ENCODE results near the gene SLC39A6. TPM values are rescaled to one million over a fixed set of nuclear protein-coding genes. Genes with fewer than 3 reads are reported as not detected.
"Not testable (repeated sequence)": the region's sequence is repeated elsewhere in the genome, so short reads cannot be mapped to it uniquely, and the experiment has no call there.

SLC39A6 gene
- total RNA-seq, 2 experiments from 2014 or later = 19.4 to 19.7 TPM

- Mint-ChIP-seq H3K9me3 (ENCODE audit: insufficient read depth) (no peaks in the 10 kb centered on the region), H3K4me3 (no peak overlapping the region), H3K4me1 (ENCODE audit: low read depth) (peaks cover 44% of the 10 kb centered on the region), H3K27ac (peak overlapping the region; percentile 10), H3K27me3 (ENCODE audit: low read depth) (no peaks in the 10 kb centered on the region), H3K36me3 (ENCODE audit: low read depth) (peaks cover 19% of the 10 kb centered on the region)
- POLR2A ChIA-PET = interaction anchor here (1.5 kb wide), 1 partner anchor 161 kb away, joined by 3 read pairs; no protein-coding TSS in a partner anchor
- CTCF ChIA-PET = no interaction called here
- no peak for ATAC-seq
- no peak for DNase-seq
Measured at GRCh38 chr18:36131692-36132483, 2.7 kb upstream of the SLC39A6 start.

GRCh38 chr18:36130883-36131653 lies 1.9 kb upstream of the SLC39A6 start:
- CTCF ChIA-PET = interaction anchor here (3.3 kb wide), 1 partner anchor 113 kb away, joined by 12 read pairs; no protein-coding TSS in a partner anchor
- H3K9me3 Mint-ChIP-seq (ENCODE audit: insufficient read depth) = no peaks in the 10 kb centered on the region
- H3K4me1 Mint-ChIP-seq (ENCODE audit: low read depth) = peaks cover 50% of the 10 kb centered on the region
- H3K27me3 Mint-ChIP-seq (ENCODE audit: low read depth) = no peaks in the 10 kb centered on the region
- ATAC-seq = no peak
- H3K36me3 Mint-ChIP-seq (ENCODE audit: low read depth) = peaks cover 22% of the 10 kb centered on the region
- POLR2A ChIA-PET = interaction anchor here (0.6 to 1.5 kb wide), 4 partner anchors 9 to 537 kb away, joined by 3 to 5 read pairs (median 4); no protein-coding TSS in a partner anchor
- H3K27ac Mint-ChIP-seq = peak overlapping the region; percentile 95
- peak overlapping the region; percentile 94 for H3K4me3 Mint-ChIP-seq
- DNase-seq = no peak

GRCh38 chr18:36130039-36130831 lies 1.1 kb upstream of the SLC39A6 start:
- Mint-ChIP-seq H3K27me3 (ENCODE audit: low read depth) (no peaks in the 10 kb centered on the region), H3K36me3 (ENCODE audit: low read depth) (peaks cover 18% of the 10 kb centered on the region), H3K27ac (peak overlapping the region; percentile 95), H3K4me1 (ENCODE audit: low read depth) (peaks cover 44% of the 10 kb centered on the region), H3K4me3 (peak overlapping the region; percentile 94), H3K9me3 (ENCODE audit: insufficient read depth) (no peaks in the 10 kb centered on the region)
- peak; percentile 28 for ATAC-seq
- ChIA-PET POLR2A (interaction anchor here (0.7 to 3.0 kb wide), 10 partner anchors 10 to 159 kb away, joined by 3 to 16 read pairs (median 4); partner anchors contain the start of genes RMP24 and RPRD1A), CTCF (interaction anchor here (2.0 to 3.3 kb wide), 3 partner anchors 99 to 154 kb away, joined by 4 to 12 read pairs (median 6); no protein-coding TSS in a partner anchor)
- no peak for DNase-seq

GRCh38 chr18:36128907-36129299 lies 237 bp downstream of the SLC39A6 start:
- no peak for ATAC-seq
- DNase-seq = no peak
- H3K9me3 Mint-ChIP-seq (ENCODE audit: insufficient read depth) = no peaks in the 10 kb centered on the region
- H3K27ac Mint-ChIP-seq = peak overlapping the region; percentile 95
- CTCF ChIA-PET = interaction anchor here (1.0 to 3.3 kb wide), 7 partner anchors 9 to 156 kb away, joined by 3 to 12 read pairs (median 4); no protein-coding TSS in a partner anchor
- H3K4me1 Mint-ChIP-seq (ENCODE audit: low read depth) = peaks cover 42% of the 10 kb centered on the region
- H3K4me3 Mint-ChIP-seq = peak overlapping the region; percentile 94
- POLR2A ChIA-PET = interaction anchor here (0.8 to 3.0 kb wide), 11 partner anchors 9 to 156 kb away, joined by 3 to 16 read pairs (median 4); partner anchors contain the start of genes RMP24 and RPRD1A
- peaks cover 20% of the 10 kb centered on the region for H3K36me3 Mint-ChIP-seq (ENCODE audit: low read depth)
- no peaks in the 10 kb centered on the region for H3K27me3 Mint-ChIP-seq (ENCODE audit: low read depth)

GRCh38 chr18:36128530-36128870 lies 640 bp downstream of the SLC39A6 start:
- peak overlapping the region; percentile 95 for H3K27ac Mint-ChIP-seq
- H3K36me3 Mint-ChIP-seq (ENCODE audit: low read depth) = peaks cover 22% of the 10 kb centered on the region
- H3K4me1 Mint-ChIP-seq (ENCODE audit: low read depth) = peaks cover 43% of the 10 kb centered on the region
- H3K27me3 Mint-ChIP-seq (ENCODE audit: low read depth) = no peaks in the 10 kb centered on the region
- DNase-seq = no peak
- ChIA-PET POLR2A (interaction anchor here (0.7 to 3.0 kb wide), 10 partner anchors 9 to 155 kb away, joined by 3 to 16 read pairs (median 4); partner anchors contain the start of gene RPRD1A), CTCF (interaction anchor here (1.0 to 3.3 kb wide), 7 partner anchors 9 to 156 kb away, joined by 3 to 12 read pairs (median 4); no protein-coding TSS in a partner anchor)
- peak overlapping the region; percentile 94 for H3K4me3 Mint-ChIP-seq
- H3K9me3 Mint-ChIP-seq (ENCODE audit: insufficient read depth) = no peaks in the 10 kb centered on the region
- ATAC-seq = no peak

GRCh38 chr18:36127836-36128529 lies 1.2 kb downstream of the SLC39A6 start:
- ChIA-PET CTCF (interaction anchor here (1.0 to 3.3 kb wide), 6 partner anchors 8 to 157 kb away, joined by 3 to 12 read pairs (median 4); no protein-coding TSS in a partner anchor), POLR2A (interaction anchor here (0.6 to 3.0 kb wide), 5 partner anchors 8 to 154 kb away, joined by 3 to 16 read pairs (median 4); no protein-coding TSS in a partner anchor)
- Mint-ChIP-seq H3K4me1 (ENCODE audit: low read depth) (peaks cover 48% of the 10 kb centered on the region), H3K4me3 (peak overlapping the region; percentile 94), H3K36me3 (ENCODE audit: low read depth) (peaks cover 23% of the 10 kb centered on the region), H3K9me3 (ENCODE audit: insufficient read depth) (no peaks in the 10 kb centered on the region), H3K27ac (peak overlapping the region; percentile 95), H3K27me3 (ENCODE audit: low read depth) (no peaks in the 10 kb centered on the region)
- no peak for ATAC-seq
- no peak for DNase-seq

GRCh38 chr18:36126668-36127067 lies 2.5 kb downstream of the SLC39A6 start:
- Mint-ChIP-seq H3K27me3 (ENCODE audit: low read depth) (no peaks in the 10 kb centered on the region), H3K4me1 (ENCODE audit: low read depth) (peaks cover 36% of the 10 kb centered on the region), H3K27ac (no peak overlapping the region), H3K36me3 (ENCODE audit: low read depth) (peaks cover 20% of the 10 kb centered on the region), H3K9me3 (ENCODE audit: insufficient read depth) (no peaks in the 10 kb centered on the region), H3K4me3 (no peak overlapping the region)
- CTCF ChIA-PET = no interaction called here
- POLR2A ChIA-PET = interaction anchor here (0.8 kb wide), 1 partner anchor 32 kb away, joined by 3 read pairs; no protein-coding TSS in a partner anchor
- DNase-seq = no peak
- no peak for ATAC-seq

- CTCF ChIA-PET = no interaction called here
- peaks cover 24% of the 10 kb centered on the region for H3K4me1 Mint-ChIP-seq (ENCODE audit: low read depth)
- H3K27ac Mint-ChIP-seq = no peak overlapping the region
- ATAC-seq (no peak), DNase-seq (no peak)
- POLR2A ChIA-PET = no interaction called here
- peaks cover 26% of the 10 kb centered on the region for H3K36me3 Mint-ChIP-seq (ENCODE audit: low read depth)
- no peaks in the 10 kb centered on the region for H3K27me3 Mint-ChIP-seq (ENCODE audit: low read depth)
- no peak overlapping the region for H3K4me3 Mint-ChIP-seq
- H3K9me3 Mint-ChIP-seq (ENCODE audit: insufficient read depth) = no peaks in the 10 kb centered on the region
Measured at GRCh38 chr18:36124841-36125240, 4.3 kb downstream of the SLC39A6 start.

- Mint-ChIP-seq H3K9me3 (ENCODE audit: insufficient read depth) (no peaks in the 10 kb centered on the region), H3K27me3 (ENCODE audit: low read depth) (no peaks in the 10 kb centered on the region), H3K4me1 (ENCODE audit: low read depth) (peaks cover 8% of the 10 kb centered on the region), H3K27ac (no peak overlapping the region), H3K36me3 (ENCODE audit: low read depth) (peaks cover 26% of the 10 kb centered on the region), H3K4me3 (no peak overlapping the region)
- no peak for ATAC-seq
- DNase-seq = no peak
- CTCF ChIA-PET = interaction anchor here (1.5 to 2.3 kb wide), 2 partner anchors 102 to 164 kb away, joined by 5 to 8 read pairs; no protein-coding TSS in a partner anchor
- POLR2A ChIA-PET = interaction anchor here (2.1 kb wide), 1 partner anchor 9 kb away, joined by 16 read pairs; the partner anchor contains the start of genes ELP2 and SLC39A6
Measured at GRCh38 chr18:36120297-36120696, 8.8 kb downstream of the SLC39A6 start.

- CTCF ChIA-PET = interaction anchor here (1.1 to 1.6 kb wide), 2 partner anchors 9 to 12 kb away, joined by 3 read pairs; no protein-coding TSS in a partner anchor
- H3K36me3 Mint-ChIP-seq (ENCODE audit: low read depth) = peaks cover 28% of the 10 kb centered on the region
- DNase-seq; H3K4me1 Mint-ChIP-seq (ENCODE audit: low read depth); H3K4me3 Mint-ChIP-seq; ATAC-seq; H3K27ac Mint-ChIP-seq; H3K9me3 Mint-ChIP-seq (ENCODE audit: insufficient read depth); POLR2A ChIA-PET; H3K27me3 Mint-ChIP-seq (ENCODE audit: low read depth): not testable (repeated sequence)
Measured at GRCh38 chr18:36116771-36117170, 12.4 kb downstream of the SLC39A6 start.

All from activated CD8-positive, alpha-beta T cell treated with anti-CD3 and anti-CD28 coated beads, Interleukin-2, amount 10 ng/mL, durations not matched to agents 7 days and 5 days (primary cell).